HG02840 (cell line): Measurements from ENCODE around the gene DGKQ.
"Not testable (repeated sequence)": the region's sequence is repeated elsewhere in the genome, so short reads cannot be mapped to it uniquely, and the experiment has no call there.

Experiments
- ATAC-seq: cut with Tn5 transposase; IDR thresholded peaks from one replicate; pipeline ENCODE4 v1.9.1; 2021; ENCODE audit warnings: mild to moderate bottlenecking, moderate library complexity, moderate number of reproducible peaks; ENCODE audit not compliant: unreplicated experiment, low FRiP score

Gene DGKQ

DNA sequence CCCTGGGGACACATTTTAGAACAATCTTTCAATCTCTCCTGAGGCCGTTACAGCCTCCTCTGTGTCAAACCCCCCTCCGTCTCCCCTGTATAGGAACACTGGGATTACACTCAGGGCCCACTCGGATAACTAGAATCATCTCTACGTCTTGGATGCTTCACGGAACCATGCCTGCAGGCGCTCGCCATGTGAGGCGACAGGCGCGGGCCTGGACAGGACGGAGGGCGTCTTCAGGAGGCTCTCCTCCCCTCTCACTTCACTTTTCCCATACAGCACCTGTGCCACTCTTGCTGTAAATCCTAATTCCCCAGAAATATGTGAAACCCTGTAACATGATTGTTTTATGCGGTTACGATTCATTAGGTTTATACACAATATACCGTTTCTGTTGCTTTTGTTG lies 9.4 kb upstream of the DGKQ start:
- no peak for ATAC-seq

DNA sequence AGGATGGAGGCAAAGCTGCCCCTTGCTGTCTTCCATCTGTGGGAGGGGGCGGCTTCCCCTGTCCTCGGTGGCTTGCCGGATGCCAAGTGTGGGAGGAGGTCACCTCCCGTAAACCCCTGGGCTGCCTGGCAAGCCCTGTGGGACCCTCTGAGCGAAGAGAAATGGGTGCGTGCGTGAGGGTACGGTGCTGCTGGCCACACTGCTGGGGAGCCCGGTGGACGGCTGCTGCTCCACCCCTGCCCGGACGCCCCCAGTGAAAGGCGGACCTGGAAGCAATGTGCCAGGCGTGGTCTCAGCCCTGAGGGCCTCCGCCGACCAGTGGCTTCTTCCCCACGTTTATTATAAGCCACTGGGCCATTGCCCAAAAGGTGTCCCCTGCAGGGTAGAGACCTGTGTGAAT lies 8.9 kb upstream of the DGKQ start:
- no peak for ATAC-seq

DNA sequence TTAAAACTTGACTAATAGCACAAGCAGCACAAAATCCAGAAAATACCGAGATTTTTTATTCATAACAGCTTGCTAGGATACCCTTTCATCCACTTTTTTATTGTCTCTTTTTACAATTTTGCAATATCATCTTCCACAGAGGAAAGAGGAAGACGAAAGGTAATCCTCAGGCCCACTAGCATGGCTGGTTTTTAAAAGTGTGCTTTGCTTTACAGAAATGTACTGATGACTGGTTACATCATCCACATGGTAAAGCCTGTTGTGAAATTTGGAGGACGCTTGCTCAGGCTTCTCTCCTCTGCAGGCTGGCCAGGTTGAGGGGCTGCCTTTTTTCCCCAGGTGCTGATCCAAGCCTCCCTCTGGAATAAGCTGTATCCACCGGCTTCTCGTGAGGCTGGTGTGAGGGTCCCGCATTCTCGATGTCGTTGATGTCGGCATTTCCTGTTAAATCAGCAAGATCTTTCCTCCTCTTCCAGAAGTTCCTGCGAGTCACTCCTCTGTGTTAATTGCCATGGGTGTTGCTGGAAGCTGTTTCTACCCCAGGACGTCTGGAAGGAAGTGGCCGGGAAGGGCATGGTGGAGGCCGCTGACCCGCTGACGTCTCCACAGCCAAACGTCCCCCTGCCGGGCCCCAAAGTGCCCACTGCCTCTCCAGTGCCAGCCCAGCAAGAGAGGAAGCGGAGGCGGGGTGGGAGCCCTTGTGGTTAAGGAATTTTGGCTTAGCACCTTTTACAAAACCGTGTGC lies 5.8 kb upstream of the DGKQ start:
- ATAC-seq = no peak

DNA sequence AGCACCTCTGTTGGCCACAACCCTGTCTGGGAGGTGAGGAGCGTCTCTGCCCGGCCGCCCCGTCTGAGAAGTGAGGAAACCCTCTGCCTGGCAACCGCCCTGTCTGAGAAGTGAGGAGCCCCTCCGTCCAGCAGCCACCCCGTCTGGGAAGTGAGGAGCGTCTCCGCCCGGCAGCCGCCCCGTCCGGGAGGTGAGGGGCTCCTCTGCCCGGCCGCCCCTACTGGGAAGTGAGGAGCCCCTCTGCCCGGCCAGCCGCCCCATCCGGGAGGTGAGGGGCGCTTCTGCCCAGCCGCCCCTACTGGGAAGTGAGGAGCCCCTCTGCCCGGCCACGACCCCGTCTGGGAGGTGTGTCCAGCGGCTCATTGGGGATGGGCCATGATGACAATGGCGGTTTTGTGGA lies 2.6 kb upstream of the DGKQ start:
- ATAC-seq = not testable (repeated sequence)

DNA sequence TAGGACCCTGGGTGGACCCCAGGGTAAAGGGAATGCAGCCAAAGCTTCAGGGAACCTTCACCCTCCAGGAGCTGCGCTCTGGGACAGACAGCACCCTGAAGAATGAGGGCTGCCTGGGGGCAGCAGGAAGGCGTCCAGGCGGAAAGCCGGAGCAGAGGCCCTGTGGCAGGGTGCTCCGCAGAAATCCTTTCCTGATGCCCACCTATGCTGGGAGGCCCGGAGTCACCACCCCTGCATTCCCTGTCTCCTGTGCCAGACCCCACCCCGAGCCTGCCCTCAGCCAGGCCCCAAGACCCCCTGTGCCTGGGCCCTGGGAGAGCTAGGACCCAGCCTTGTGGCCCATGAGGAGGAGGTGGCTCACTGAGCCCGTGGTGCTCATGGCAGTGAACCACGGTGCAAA lies 1.3 kb upstream of the DGKQ start:
- ATAC-seq = no peak

DNA sequence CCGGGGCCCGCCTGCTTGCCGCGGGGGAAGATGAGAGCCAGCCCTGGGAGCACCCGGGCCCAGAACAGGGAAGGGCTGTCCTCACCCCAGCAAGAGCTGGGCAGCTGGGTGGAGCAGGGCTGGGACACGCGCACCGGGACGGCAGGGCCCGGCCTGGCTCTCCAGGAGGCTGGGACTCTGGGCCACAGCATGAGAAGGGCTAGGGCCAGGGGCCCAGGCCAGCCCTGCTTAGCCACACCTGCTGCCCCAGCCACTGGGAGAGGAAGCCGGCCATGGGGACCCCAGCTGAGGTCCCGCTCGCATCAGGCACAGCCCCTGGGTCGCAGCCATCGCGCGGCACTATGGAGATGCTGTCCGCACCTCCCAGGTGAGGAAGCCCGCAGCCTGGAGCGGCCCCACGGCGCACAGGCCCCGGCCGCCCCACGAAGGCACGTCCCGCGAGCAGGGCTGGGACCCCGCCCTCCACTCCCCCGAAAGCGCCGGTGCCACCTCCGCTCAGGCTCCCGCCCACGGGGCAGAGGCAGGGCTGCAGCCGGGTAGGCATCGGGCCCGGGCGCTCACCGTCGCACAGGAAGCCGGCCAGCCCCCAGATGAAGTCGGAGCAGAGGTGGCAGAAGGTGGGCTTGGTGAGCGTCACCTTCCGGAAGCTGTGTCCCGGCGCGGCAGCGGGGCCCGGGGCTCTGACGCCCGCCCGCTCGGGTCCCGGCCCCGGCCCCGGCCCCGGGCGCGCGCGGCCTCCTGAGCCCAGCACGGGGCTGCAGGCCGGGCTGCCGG lies 531 bp downstream of the DGKQ start:
- ATAC-seq = peak; percentile 34

DNA sequence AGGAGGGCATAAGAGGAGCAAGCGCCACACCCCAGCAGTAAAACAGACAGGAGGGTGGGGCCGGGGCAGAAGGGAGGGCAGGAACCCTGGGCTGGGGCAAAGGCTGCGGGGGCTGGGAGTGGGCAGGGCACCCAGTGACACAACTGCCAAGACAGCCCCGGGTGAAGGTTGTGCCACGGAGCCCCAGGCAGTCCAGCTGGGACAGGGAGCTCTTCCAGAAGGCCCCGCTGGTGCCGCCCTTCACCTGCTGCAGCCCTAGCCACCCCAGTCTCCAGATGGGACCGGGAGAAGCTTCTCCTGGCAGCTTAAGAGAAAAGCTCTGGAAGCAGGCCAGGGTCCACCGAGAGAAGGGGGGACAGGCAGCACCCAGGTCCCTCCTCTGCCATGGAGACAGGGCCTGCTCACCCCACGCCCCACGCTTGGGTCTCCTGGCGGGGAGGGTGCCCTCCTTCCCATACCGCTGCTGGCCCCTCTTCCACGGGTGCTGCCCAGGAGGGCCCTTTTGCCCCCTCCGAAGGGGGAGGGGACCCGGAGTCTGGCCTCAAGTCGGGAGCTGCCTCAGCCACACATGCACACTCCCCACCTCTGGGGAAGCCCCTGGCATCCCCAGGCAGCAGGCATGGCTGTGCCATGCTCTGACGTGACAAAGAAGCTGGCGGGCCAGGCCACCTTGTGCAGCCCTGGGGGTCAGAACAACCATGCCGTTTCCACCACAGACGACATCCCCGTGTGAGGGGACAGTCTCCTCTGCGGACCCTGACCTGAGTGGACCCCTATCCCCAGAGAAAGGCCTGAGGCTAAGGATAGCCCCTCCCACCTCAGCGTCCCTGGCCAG lies 1.5 kb downstream of the DGKQ start:
- no peak for ATAC-seq

DNA sequence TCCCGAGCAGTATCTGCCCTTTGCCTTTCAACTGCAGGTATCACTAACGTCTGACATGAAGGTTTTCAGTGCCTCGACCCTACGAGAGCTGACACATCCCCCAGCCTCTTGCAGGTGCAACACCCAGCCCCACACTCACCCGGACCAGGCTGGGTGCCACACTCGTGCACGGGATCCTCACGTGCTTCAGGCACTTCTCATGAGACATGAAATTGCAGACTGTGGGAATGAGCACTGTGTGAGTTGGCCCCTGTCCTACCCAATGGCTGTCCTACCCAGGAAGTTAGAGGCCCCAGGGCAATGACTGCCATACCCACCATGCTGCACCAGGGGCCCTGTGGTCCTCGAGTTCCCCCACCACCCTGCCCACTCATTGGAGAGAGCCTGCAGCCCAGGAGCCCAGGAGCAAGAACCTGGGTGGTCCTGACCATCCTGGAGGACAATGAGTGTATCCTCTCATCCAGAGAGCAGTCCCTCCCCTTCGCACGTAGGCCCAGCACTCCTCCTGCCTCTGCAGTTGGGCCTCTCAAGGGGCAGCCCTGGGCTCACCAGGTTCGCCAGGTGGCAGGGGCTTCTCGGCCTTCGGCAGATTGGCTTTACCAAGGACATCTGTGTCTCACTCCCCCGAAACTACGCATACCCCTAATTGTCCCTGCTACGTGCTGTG lies 2.4 kb downstream of the DGKQ start:
- no peak for ATAC-seq

DNA sequence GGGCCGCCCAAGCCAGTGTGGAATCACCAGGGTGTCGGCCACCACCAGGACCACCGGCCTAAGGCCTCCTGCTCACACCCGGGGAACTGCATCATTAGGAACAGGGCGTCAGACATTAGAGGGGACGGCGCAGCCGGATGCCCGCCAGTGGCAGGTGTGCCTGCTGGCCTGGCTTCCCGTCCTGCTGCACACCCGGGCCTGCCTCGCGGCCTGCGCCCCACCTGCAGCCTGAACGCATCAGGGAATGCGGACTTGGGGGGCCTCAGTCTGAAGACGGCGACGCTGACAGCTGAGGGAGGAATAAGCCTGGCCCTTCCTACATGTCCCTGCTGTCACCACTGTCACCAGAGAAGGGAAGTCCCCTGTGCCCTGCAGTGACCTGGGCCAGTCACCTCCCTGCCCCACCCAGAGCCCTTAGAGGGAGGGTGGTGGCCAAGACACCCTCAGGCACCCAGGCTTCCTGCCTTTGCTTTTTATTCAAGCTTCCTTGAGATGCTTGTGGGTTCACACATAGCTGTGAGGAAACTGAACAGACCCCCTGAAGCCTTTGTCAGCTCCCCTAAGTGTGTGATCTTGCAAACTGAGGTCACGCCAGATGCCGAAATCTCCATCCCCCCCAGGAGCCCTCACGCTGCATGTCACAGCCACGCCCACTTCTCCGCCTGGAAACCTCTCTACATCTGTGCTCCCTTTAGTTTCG lies 3.2 kb downstream of the DGKQ start:
- ATAC-seq = no peak

DNA sequence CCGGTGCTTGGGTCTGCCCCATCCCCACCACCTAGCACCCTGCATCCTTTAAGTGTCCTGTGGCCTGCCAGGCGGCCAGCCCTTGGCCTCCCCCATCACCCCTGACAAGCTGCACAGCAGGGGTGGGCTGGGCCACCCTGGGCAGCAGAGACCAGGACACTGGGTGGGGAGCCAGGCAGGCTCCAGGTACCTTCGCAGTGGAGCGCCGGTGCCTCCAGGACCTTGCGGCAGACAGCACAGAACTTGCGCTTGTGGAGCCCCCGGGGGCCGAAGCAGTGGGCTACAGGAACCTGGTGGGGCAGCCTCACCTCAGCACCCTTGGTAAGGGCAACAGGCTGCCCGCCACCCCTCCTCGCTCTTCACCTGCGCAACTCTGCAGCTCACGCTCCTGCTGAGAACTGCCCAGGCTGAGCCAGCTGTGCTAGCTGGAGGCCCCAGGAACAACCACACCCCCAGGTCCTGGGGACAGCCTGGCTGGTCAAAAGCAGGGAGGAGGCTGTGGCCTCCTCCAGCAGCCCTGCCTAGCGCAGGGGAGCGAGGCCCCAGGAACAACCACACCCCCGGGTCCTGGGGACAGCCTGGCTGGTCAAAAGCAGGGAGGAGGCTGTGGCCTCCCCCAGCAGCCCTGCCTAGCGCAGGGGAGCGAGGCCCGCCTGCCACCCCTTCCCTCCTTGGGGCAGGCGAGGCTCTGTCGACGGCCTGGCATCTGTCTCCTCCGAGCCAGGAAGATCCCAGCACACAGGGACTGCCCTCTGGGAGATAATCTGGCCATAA lies 4.6 kb downstream of the DGKQ start:
- no peak for ATAC-seq

DNA sequence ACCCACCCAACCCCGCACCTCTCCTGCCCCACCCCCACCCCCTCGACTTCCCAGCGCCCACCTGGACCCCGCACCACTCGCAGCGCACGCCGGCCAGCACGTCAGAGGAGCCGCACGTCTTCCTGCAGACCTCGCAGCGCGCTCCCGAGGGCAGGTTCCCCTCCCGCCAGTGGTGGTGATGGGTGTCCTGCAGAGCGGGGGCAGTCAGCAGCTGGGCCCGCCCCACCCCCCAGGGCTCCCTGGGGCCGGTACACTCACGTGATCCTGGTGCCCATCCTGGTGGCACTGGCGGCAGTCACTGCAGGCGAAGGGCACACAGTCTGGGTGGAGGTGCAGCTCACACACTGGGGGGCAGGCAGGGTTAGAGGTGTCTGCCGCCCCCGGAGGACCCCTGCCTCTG lies 5.1 kb downstream of the DGKQ start:
- no peak for ATAC-seq

DNA sequence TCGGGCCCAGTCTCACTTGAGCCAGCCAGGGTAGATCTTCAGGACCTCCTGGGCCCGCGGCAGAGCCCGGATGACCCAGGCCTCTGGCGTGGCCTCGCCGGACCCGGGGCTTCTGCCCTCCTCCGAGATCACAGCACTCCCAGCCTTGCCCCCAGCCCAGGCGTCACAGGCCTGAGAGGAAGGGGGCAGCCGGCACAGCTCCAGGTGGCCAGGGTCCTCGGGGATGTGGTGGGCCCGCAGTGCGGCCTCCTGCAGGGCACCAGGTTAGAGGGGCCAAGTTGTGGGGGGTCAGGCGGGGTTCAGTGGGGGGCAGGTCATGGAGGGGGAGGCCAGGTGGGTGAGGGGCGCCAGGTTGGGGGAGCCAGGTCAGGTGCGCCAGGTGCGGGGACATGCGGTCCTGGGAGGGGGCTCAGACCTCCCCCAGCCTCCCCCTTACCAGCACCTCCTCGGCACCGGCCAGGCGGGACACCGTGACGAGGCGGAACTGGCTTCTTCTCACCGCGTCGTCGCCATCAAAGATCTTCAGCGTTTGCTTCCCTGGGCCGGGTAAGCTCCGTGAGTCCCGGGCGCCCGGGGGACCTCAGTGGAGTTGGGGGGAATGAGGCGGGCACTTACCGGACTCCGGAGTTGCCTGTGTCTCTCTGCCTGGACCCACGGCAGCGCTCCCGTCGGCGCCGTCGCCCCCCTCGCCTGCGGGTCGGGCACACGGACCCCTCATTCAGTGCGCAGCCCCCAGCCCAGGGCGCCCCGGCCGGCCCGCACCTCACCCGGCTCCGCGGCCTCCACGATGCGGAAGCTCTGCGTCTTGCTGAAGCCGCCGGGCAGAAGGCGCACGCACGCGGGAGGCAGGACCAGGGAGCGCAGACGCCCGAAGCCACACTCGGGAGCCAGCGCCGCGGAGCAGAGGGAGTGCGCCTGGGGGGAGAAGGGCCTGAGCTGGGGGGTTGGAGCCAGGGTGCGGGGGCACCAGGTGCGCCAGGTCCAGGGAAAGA lies 6.0 kb downstream of the DGKQ start:
- no peak for ATAC-seq

DNA sequence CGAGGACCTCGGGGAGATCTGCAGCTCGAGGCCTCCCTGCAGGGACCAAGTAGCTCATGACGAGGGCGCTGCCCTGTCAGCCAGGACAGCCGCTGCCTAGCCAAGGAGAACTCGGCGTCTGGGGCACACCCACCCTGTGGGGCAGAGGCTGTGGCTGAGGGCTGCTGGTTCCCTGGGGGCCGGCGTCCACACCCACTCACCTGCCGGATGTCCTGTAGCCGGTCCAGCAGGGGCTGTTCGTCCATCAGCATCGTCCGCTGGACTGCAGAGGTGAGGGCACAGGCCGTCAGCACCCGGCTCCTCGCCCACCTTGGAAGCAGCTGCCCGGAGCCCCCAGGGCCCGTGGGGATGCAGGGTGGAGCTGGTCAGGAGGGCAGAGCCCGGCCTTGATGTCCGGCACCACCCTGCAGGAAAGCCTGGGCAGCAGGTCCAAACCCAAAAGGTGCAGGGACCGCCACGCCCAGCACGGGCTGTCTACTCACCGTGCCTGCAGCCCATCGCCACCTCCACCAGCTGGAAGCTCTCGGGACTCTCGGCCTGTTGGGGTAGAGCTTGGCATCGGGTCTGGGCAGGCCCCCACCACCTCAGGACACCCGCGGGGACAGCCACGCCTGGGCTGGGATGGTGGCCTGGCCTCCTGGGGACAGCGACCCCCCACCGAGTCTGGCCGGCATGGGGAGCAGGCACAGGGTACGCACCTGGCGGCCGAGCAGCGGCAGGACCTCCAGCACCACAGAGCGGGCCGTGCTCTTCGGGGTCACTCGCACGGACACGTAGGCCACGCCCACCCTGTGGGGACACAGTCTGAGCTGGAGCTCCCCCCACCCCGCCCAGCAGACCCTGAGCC lies 6.9 kb downstream of the DGKQ start:
- ATAC-seq = no peak

DNA sequence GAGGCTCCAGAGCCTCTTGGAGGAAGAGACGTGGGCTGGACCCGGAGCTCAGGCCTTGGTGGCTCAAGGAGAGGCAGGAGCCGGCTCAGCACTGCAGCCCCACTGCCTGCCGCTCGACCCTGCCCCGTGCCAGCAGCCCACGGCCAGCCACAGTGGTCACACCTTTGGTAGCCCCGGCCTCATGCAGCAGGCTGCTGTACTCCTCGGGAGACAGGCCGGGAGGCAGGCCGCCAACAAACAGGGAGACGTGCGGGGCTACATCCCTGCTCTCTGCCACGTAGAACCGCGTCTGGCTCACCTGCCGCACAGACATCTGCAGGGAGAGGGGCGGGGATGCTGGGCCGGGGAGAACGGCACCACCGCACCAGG lies 7.6 kb downstream of the DGKQ start:
- no peak for ATAC-seq

DNA sequence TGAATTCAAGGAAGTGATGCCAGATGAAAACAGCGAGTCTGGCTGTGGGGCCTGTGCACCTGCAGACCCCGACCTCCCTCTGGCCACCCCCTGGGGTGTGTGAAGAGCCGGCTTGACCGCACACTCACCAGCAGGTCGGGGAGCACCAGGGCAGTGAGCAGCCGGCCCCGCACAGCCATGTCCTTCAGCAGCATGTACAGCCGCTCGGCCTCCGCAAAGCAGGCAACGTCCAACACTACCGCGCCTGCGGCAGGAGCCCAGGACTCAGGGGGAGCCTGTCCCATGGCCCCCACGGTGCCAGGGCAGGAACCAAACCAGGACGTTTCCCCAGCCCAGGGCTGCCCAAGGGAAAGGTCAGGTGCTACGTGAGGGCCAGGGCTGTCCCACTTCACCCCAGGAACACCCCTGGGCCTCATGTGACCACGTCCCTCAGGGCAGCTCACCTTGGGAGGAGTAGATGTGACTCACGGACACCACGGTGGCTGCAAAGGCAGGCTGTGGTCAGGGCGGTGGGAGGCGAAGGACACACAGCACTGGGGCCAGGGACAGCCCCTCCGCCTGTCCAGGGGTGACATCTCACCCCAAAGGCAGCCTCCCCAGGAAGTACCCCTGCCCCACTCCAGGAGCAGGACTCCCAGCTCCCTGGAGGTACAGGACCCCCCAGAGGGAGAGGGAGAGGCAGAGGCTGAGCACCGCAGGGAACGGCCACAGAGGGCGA lies 8.2 kb downstream of the DGKQ start:
- no peak for ATAC-seq

DNA sequence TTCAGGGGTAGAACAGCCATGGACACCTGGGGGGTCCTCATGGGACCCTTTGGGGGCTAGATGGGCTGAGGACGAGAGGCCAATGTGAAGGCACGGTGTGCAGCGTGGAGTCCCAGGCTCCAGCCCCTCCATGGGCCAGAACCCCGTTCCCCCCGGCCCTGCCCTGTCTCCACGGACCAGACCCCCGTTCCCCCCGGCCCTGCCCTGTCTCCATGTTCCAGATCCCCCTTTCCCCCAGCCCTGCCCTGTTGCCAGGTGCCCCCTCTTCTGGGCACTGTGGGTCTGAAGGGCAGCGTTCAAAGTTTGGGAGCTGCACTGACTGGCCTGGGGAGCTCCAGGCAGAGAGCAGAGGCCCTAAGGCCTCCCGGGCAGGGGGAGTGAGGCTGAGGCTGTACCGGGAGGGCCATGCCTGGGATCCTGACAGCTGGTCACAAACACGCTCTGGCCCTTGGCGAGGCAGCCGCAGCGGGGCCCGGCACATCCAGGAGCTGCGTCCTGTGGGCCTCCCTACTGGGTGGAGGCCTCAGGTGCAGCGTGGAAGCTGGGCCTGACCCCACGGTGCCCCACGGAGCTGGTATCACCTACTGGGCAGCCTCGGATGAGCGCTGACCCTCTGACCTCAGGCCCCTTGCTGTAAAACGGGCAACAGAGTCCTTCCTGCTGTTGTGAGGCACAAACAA lies 8.9 kb downstream of the DGKQ start:
- ATAC-seq = no peak
